Activated T-helper 1 cell treated with Interleukin-2 at 50 U/mL for 16 hours (primary cell): ENCODE measurements around the gene ATP5MG.

Experiments used
- DNase-seq: peaks from one replicate; pipeline ENCODE4 v3.0.0-alpha.2; 2020; ENCODE audit warnings: low read depth

Gene ATP5MG

GRCh38 chr11:118442908-118443589 lies 41.6 kb downstream of the ATP5MG start:
- no peak for DNase-seq

GRCh38 chr11:118443590-118444218 lies 42.3 kb downstream of the ATP5MG start:
- no peak for DNase-seq

DNA sequence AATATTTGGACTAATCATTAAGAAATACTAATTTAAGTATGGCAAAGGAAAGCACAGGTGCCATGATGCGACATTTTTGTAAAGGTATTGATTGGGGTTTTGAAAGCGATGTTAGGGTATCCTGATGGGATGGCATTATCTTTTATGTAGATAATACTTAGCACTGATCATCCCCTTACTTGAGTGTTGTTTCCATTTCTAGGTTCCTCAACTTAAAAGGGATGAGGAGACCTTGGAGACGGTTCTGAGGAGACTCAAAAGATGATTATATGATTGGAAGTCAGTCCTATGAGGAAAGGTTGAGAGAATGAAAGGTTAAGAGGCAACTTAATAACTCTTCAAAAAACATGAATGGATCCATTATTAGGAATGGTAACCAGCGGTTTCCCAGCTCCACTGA lies 46.0 kb downstream of the ATP5MG start:
- DNase-seq, result no peak

DNA sequence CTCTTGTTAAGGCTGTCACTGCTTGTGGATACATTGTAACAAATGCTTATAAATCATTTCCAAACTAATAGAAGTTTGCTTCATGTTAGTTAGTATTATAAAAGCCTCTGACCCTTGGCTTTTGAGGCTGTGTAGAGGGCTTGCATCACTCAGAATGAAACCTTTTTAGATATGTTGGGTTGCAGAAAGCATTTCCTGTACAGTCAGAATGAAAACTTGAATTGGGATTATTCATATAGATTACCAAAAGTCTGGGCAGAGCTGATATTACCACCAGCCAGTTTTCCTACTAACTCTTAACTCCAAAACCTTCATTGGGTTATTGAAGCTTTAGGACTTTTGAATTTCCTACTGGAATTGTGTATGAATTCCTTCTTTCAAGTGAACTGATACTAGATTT lies 46.9 kb downstream of the ATP5MG start:
- DNase-seq, result no peak

DNA sequence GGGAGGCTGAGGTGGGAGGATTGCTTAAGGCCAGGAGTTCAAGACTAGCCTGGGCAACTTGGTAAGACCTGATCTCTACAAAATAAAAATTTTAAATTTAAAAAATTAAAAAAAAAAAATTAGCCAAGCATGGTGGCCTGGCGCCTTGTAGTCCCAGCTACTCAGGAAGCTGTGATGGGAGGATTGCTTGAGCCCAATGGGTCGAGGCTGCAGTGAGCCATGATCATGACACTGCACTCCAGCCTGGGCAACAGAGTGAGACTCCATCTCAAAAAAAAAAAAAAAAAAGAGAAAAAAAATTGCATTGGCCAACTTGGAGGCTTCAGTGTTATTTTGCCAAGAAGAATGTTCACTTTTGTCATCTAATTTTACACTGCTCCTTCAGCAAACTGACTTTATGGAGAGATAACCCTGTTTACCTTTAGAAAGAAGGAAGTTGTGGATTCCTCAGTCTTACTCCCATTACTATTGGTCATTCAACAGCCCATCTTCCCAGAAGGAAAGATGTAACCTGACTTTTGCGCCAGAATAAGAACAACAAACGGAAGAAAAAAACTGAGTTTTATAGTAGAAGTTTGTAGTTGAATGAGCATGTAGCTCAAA lies 48.0 kb downstream of the ATP5MG start:
- no peak for DNase-seq

GRCh38 chr11:118450451-118450850 lies 49.0 kb downstream of the ATP5MG start:
- no peak for DNase-seq
